ENCODE data around the gene UBE4B. TPM values are rescaled to one million over a fixed set of nuclear protein-coding genes. Genes with fewer than 3 reads are reported as not detected.

The UBE4B gene
- total and polyA plus RNA-seq, 4 donors = 9.9 to 51.0 (median 28.2) TPM

- Histone ChIP-seq H3K9ac (ENCODE audit: insufficient read depth in 1 of 2, low read length in 2 of 2) (no peak overlapping the region), H3K27me3 (ENCODE audit: control insufficient read depth in 3 of 3, insufficient read depth in 3 of 3, low read length in 2 of 3) (no peaks in the 10 kb centered on the region), H3K9me3 (ENCODE audit: control insufficient read depth in 4 of 4, insufficient read depth in 3 of 4, low read length in 3 of 4) (no peaks in the 10 kb centered on the region), H3K4me3 (no peak overlapping the region), H3K4me1 (ENCODE audit: control insufficient read depth in 5 of 5, insufficient read depth in 5 of 5, low read length in 5 of 5) (no peaks in the 10 kb centered on the region), H3K36me3 (ENCODE audit: control insufficient read depth in 4 of 4, insufficient read depth in 4 of 4, low read length in 4 of 4) (peaks cover 9 to 20% (median 12%) of the 10 kb centered on the region in 4 donors), H3K27ac (ENCODE audit: low read depth in 1 of 2, low read length in 1 of 2) (no peak overlapping the region)
- DNase-seq = no peak
- TF ChIP-seq, protein P1, sequence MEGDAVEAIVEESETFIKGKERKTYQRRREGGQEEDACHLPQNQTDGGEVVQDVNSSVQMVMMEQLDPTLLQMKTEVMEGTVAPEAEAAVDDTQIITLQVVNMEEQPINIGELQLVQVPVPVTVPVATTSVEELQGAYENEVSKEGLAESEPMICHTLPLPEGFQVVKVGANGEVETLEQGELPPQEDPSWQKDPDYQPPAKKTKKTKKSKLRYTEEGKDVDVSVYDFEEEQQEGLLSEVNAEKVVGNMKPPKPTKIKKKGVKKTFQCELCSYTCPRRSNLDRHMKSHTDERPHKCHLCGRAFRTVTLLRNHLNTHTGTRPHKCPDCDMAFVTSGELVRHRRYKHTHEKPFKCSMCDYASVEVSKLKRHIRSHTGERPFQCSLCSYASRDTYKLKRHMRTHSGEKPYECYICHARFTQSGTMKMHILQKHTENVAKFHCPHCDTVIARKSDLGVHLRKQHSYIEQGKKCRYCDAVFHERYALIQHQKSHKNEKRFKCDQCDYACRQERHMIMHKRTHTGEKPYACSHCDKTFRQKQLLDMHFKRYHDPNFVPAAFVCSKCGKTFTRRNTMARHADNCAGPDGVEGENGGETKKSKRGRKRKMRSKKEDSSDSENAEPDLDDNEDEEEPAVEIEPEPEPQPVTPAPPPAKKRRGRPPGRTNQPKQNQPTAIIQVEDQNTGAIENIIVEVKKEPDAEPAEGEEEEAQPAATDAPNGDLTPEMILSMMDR (IDR thresholded peaks at IDR 0.05; ENCODE audit: control extremely low read depth, extremely low read depth) = no peak
- WGBS, 2 donors = 94 to 96% methylated on average over 8 of the region's 8 CpGs
- no peak for ATAC-seq (ENCODE audit: insufficient read depth, low FRiP score)
These were observed 113.6 kb downstream of the UBE4B start for GRCh38 chr1:10146391-10146790.

DNA sequence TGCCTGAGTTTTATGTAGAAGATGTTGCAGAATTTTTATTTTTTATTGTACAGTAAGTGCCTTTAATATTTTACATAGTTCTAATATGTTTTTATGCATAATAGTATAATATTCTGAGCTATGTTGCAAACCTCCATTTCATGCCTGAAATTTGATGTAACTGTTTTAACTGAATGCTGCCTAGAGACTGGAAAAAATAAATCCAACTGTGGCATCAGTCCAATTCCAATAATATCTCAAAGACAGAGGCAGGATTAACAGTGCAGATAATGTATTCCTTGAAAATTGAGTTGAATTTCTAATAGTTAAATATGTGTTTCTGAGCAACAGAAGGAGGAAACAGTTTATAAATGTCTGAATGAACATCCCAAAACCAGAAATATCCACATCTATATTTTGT lies 116.5 kb downstream of the UBE4B start:
- H3K27ac ChIP-seq (ENCODE audit: low read depth in 1 of 2, low read length in 1 of 2) = no peak overlapping the region
- no peak overlapping the region for H3K4me3 ChIP-seq
- no peak for ATAC-seq (ENCODE audit: insufficient read depth, low FRiP score)
- H3K4me1 ChIP-seq (ENCODE audit: control insufficient read depth in 5 of 5, insufficient read depth in 5 of 5, low read length in 5 of 5) = no peaks in the 10 kb centered on the region
- no peaks in the 10 kb centered on the region for H3K9me3 ChIP-seq (ENCODE audit: control insufficient read depth in 4 of 4, insufficient read depth in 3 of 4, low read length in 3 of 4)
- H3K27me3 ChIP-seq (ENCODE audit: control insufficient read depth in 3 of 3, insufficient read depth in 3 of 3, low read length in 2 of 3) = no peaks in the 10 kb centered on the region
- DNase-seq = peak in 1 of 3 donors; percentile 3
- TF ChIP-seq, protein P1 (IDR thresholded peaks at IDR 0.05; ENCODE audit: control extremely low read depth, extremely low read depth) = no peak
- H3K9ac ChIP-seq (ENCODE audit: insufficient read depth in 1 of 2, low read length in 2 of 2) = no peak overlapping the region
- H3K36me3 ChIP-seq (ENCODE audit: control insufficient read depth in 4 of 4, insufficient read depth in 4 of 4, low read length in 4 of 4) = peaks cover 5 to 18% (median 13%) of the 10 kb centered on the region in 4 donors

- DNase-seq = peak; percentile 24 to 34 (median 31)
- no peak overlapping the region for H3K27ac ChIP-seq (ENCODE audit: low read depth in 1 of 2, low read length in 1 of 2)
- ATAC-seq (ENCODE audit: insufficient read depth, low FRiP score) = no peak
These were observed 120.0 kb downstream of the UBE4B start for GRCh38 chr1:10152709-10153284.

More at GRCh38 chr1:10152709-10153284, 120.0 kb downstream of the UBE4B start:
- peaks cover 0 to 14% (median 10%) of the 10 kb centered on the region in 4 donors for H3K36me3 ChIP-seq (ENCODE audit: control insufficient read depth in 4 of 4, insufficient read depth in 4 of 4, low read length in 4 of 4)
- no peak overlapping the region for H3K9ac ChIP-seq (ENCODE audit: insufficient read depth in 1 of 2, low read length in 2 of 2)
- TF ChIP-seq, protein P1 (IDR thresholded peaks at IDR 0.05; ENCODE audit: control extremely low read depth, extremely low read depth) = peak; percentile 6
- no peaks in the 10 kb centered on the region for H3K4me1 ChIP-seq (ENCODE audit: control insufficient read depth in 5 of 5, insufficient read depth in 5 of 5, low read length in 5 of 5)
- H3K9me3 ChIP-seq (ENCODE audit: control insufficient read depth in 4 of 4, insufficient read depth in 3 of 4, low read length in 3 of 4) = no peaks in the 10 kb centered on the region
- H3K4me3 ChIP-seq = no peak overlapping the region
- no peaks in the 10 kb centered on the region for H3K27me3 ChIP-seq (ENCODE audit: control insufficient read depth in 3 of 3, insufficient read depth in 3 of 3, low read length in 2 of 3)
- WGBS, 2 donors = 93 to 94% methylated on average over 8 of the region's 8 CpGs

Measured in lung (tissue), 12 donors.